Liver (tissue), 3 donors: ENCODE measurements around the gene TENT4B.

Experiments
- HNF4G ChIP-seq: IDR thresholded peaks from 2 replicates; pipeline ENCODE4 v1.6.1; 2016; ENCODE audit warnings: antibody characterized with exemption
- TF ChIP-seq, protein P1 (sequence below): fragments of 150-350 bp; IDR thresholded peaks from 2 replicates; pipeline ENCODE4 v1.5.1; 2017; ENCODE audit warnings: improper control_type of control experiment, low read depth, low read length; ENCODE audit not compliant: missing input control
- TF ChIP-seq, protein P2 (sequence below): IDR thresholded peaks from 2 replicates; pipeline ENCODE4 v1.6.1; 2016; ENCODE audit warnings: antibody characterized with exemption
- donor health status: healthy.
- donor health status: healthy.

- TF ChIP-seq, protein P1, sequence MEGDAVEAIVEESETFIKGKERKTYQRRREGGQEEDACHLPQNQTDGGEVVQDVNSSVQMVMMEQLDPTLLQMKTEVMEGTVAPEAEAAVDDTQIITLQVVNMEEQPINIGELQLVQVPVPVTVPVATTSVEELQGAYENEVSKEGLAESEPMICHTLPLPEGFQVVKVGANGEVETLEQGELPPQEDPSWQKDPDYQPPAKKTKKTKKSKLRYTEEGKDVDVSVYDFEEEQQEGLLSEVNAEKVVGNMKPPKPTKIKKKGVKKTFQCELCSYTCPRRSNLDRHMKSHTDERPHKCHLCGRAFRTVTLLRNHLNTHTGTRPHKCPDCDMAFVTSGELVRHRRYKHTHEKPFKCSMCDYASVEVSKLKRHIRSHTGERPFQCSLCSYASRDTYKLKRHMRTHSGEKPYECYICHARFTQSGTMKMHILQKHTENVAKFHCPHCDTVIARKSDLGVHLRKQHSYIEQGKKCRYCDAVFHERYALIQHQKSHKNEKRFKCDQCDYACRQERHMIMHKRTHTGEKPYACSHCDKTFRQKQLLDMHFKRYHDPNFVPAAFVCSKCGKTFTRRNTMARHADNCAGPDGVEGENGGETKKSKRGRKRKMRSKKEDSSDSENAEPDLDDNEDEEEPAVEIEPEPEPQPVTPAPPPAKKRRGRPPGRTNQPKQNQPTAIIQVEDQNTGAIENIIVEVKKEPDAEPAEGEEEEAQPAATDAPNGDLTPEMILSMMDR = no peak
- no peak for TF ChIP-seq HNF4G
- TF ChIP-seq, protein P2, sequence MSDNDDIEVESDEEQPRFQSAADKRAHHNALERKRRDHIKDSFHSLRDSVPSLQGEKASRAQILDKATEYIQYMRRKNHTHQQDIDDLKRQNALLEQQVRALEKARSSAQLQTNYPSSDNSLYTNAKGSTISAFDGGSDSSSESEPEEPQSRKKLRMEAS = no peak
Measured at GRCh38 chr16:50165473-50165872, 12.4 kb downstream of the TENT4B start.
